ENCODE results near the gene CST11.

- no peak for TF ChIP-seq YY1 (IDR thresholded peaks at IDR 0.05)
- TF ChIP-seq CTCF (IDR thresholded peaks at IDR 0.05; ENCODE audit: low read depth, low read length, missing input control): no peak
- TF ChIP-seq, protein P1, sequence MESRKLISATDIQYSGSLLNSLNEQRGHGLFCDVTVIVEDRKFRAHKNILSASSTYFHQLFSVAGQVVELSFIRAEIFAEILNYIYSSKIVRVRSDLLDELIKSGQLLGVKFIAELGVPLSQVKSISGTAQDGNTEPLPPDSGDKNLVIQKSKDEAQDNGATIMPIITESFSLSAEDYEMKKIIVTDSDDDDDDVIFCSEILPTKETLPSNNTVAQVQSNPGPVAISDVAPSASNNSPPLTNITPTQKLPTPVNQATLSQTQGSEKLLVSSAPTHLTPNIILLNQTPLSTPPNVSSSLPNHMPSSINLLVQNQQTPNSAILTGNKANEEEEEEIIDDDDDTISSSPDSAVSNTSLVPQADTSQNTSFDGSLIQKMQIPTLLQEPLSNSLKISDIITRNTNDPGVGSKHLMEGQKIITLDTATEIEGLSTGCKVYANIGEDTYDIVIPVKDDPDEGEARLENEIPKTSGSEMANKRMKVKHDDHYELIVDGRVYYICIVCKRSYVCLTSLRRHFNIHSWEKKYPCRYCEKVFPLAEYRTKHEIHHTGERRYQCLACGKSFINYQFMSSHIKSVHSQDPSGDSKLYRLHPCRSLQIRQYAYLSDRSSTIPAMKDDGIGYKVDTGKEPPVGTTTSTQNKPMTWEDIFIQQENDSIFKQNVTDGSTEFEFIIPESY (IDR thresholded peaks at IDR 0.05): no peak
- TF ChIP-seq RAD21 (IDR thresholded peaks at IDR 0.05): no peak
- TF ChIP-seq JUND (IDR thresholded peaks at IDR 0.05): no peak
- no peak for TF ChIP-seq TAF1 (conservative IDR thresholded peaks at IDR 0.05)
- TF ChIP-seq SP1 (IDR thresholded peaks at IDR 0.05): no peak
- no peak for TF ChIP-seq GABPA (IDR thresholded peaks at IDR 0.05 in 1 of 2, conservative IDR thresholded peaks at IDR 0.05 in 1 of 2)
- no peak for TF ChIP-seq MAX (IDR thresholded peaks at IDR 0.05)
- no peak for TF ChIP-seq HNF4G (IDR thresholded peaks at IDR 0.05)
- no peak for TF ChIP-seq FOXA1 (IDR thresholded peaks at IDR 0.05)
- TF ChIP-seq, protein P2, sequence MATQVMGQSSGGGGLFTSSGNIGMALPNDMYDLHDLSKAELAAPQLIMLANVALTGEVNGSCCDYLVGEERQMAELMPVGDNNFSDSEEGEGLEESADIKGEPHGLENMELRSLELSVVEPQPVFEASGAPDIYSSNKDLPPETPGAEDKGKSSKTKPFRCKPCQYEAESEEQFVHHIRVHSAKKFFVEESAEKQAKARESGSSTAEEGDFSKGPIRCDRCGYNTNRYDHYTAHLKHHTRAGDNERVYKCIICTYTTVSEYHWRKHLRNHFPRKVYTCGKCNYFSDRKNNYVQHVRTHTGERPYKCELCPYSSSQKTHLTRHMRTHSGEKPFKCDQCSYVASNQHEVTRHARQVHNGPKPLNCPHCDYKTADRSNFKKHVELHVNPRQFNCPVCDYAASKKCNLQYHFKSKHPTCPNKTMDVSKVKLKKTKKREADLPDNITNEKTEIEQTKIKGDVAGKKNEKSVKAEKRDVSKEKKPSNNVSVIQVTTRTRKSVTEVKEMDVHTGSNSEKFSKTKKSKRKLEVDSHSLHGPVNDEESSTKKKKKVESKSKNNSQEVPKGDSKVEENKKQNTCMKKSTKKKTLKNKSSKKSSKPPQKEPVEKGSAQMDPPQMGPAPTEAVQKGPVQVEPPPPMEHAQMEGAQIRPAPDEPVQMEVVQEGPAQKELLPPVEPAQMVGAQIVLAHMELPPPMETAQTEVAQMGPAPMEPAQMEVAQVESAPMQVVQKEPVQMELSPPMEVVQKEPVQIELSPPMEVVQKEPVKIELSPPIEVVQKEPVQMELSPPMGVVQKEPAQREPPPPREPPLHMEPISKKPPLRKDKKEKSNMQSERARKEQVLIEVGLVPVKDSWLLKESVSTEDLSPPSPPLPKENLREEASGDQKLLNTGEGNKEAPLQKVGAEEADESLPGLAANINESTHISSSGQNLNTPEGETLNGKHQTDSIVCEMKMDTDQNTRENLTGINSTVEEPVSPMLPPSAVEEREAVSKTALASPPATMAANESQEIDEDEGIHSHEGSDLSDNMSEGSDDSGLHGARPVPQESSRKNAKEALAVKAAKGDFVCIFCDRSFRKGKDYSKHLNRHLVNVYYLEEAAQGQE (IDR thresholded peaks at IDR 0.05): no peak
- no peak for TF ChIP-seq RXRA (IDR thresholded peaks at IDR 0.05)
- TF ChIP-seq NR2F2 (IDR thresholded peaks at IDR 0.05): no peak
Measured at GRCh38 chr20:23442436-23442835, 10.2 kb downstream of the CST11 start.
